ENCODE measurements around the gene SLC23A2.

DNA sequence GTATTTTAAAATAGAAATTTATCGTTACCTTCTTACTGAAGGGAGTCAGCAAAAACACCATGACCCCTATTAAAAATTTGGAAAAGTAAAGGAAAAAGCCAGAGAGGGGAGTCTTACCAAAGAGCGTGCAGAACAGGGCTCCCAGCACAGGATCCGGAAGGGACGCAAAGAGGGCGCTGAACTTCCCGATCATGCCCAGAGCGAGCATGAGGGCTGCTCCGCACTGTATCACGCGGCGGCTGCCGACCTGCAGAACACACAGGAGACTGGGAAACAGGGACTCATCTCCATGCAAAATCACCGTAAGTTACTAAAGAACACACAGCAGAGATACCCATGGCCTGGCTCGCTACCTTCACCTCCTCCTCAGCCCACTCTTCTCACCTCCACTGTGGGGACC lies 138.6 kb downstream of the SLC23A2 start:
- TF ChIP-seq CREB5 (CRISPR knock-in tag; IDR thresholded peaks at IDR 0.05; ENCODE audit: low read depth) (no peak), ESRRG (CRISPR knock-in tag; IDR thresholded peaks at IDR 0.05) (no peak), ZFP3 (CRISPR knock-in tag; IDR thresholded peaks at IDR 0.05) (no peak), ARNTL (CRISPR knock-in tag; IDR thresholded peaks at IDR 0.05; ENCODE audit: borderline replicate concordance, low read depth) (no peak), SNAI2 (CRISPR knock-in tag; IDR thresholded peaks at IDR 0.05) (no peak), OSR1 (CRISPR knock-in tag; IDR thresholded peaks at IDR 0.05) (no peak), PPARA (CRISPR knock-in tag; IDR thresholded peaks at IDR 0.05; ENCODE audit: borderline replicate concordance) (no peak), ZNF8 (CRISPR knock-in tag; IDR thresholded peaks at IDR 0.05) (no peak), CSDC2 (CRISPR knock-in tag; IDR thresholded peaks at IDR 0.05) (no peak), TOX (CRISPR knock-in tag; IDR thresholded peaks at IDR 0.05; ENCODE audit: borderline replicate concordance) (no peak), RARB (CRISPR knock-in tag; IDR thresholded peaks at IDR 0.05) (no peak), PATZ1 (CRISPR knock-in tag; IDR thresholded peaks at IDR 0.05; ENCODE audit: borderline replicate concordance) (no peak), ZNF565 (CRISPR knock-in tag; conservative IDR thresholded peaks at IDR 0.05; ENCODE audit: low read depth) (no peak)

Measured in SK-N-SH treated with all-trans-retinoic acid at 6 μM for 48 hours (cell line).